Fibroblast of skin of abdomen (primary cell): Measurements from ENCODE around the gene SLC44A3.

Experiments used
- DNase-seq: peaks from one replicate; pipeline ENCODE4 v3.0.0-alpha.2; 2013

The SLC44A3 gene

DNA sequence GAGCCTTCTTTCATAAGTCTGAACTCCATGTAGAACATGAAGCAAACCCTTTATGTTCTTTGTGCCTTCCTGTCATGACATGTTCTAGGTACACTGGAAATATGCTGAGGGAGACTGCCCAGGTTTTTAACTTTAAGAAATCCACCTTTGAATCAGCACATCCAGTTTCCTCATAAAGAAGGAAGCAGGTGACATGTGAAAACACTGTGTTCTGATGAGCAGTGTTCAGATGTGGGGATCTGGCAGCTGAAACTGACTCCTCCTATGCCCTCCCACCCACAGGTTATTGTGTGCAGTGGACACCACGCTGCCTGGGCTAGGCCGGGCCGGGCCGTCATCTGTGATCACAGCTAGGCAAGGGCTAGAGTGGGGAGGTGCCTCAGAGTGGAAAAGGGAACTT is 55.6 kb downstream of the SLC44A3 start:
- no peak for DNase-seq

GRCh38 chr1:94876362-94876761 is 56.2 kb downstream of the SLC44A3 start:
- DNase-seq, result peak; percentile 41

DNA sequence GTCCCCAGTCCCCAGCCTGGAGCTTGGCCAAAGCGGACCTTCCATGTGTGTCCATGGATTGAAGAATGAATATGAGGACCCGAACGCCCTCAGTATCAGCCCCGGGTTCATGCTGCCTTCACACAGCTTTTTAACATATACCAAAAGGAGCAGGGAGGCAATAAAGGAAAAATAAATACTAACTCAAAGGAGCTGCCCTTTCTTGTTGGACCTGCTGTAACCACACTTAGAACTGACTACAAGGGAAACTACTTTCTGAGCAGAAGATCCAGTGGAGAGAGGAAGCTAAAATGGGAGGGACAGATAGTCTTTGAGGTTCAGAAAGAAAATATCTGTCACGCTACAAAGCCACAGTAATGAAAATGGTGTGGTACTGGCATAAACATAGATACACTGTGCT is 58.2 kb downstream of the SLC44A3 start:
- no peak for DNase-seq

- peak; percentile 56 for DNase-seq
Measured at GRCh38 chr1:94883691-94884090, 63.5 kb downstream of the SLC44A3 start.

- peak; percentile 89 for DNase-seq
Measured at GRCh38 chr1:94884106-94884505, 63.9 kb downstream of the SLC44A3 start.

DNA sequence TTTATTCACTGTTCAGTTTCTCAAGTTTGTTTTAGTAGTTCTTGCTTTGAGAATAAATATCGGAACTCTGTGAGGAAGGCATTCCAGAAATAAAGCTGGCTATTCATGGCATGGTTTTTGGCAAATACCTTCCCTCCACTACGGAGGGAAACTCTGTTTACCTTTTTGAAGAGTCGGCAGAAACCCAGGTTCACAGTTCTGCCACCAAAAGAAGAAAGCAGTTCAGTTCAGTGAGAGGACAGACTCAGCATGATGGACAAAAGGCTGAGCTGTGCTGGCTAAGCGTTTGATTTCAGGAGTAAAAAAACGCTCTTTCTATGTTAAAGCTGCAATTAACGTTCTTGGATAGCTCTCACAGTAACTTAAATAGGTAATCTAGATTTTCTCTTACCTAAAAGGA is 64.3 kb downstream of the SLC44A3 start:
- DNase-seq, result no peak

DNA sequence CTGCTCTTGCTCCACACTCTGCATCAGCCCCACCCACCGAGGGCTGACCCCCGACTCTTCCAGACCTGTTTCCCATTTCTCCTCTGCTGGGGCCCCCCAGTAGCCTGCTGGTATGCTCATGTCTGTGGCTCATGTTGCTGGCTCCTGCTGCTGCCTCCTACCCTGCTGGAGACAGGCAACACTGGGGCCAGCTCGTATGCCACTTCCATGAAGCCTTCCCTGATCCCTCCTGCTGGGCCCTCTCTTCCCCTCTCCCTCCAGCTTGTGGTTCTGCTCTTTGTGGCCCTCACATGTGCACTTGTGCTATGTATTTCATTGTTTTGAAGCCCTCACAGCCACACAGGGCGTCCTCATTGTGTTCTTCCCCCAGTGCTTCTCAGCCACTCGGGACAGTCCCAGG is 66.2 kb downstream of the SLC44A3 start:
- no peak for DNase-seq

- no peak for DNase-seq
Measured at GRCh38 chr1:94887106-94887505, 66.9 kb downstream of the SLC44A3 start.

GRCh38 chr1:94887603-94888171 is 67.5 kb downstream of the SLC44A3 start:
- DNase-seq, result no peak

GRCh38 chr1:94888201-94888600 is 68.0 kb downstream of the SLC44A3 start:
- DNase-seq, result no peak

- no peak for DNase-seq
Measured at GRCh38 chr1:94892604-94893254, 72.6 kb downstream of the SLC44A3 start.

- no peak for DNase-seq
Measured at GRCh38 chr1:94894630-94895029, 74.5 kb downstream of the SLC44A3 start.

GRCh38 chr1:94895518-94895917 is 75.4 kb downstream of the SLC44A3 start:
- no peak for DNase-seq

- peak; percentile 31 for DNase-seq
Measured at GRCh38 chr1:94898491-94899385, 78.6 kb downstream of the SLC44A3 start.

GRCh38 chr1:94899756-94900155 is 79.6 kb downstream of the SLC44A3 start:
- no peak for DNase-seq

DNA sequence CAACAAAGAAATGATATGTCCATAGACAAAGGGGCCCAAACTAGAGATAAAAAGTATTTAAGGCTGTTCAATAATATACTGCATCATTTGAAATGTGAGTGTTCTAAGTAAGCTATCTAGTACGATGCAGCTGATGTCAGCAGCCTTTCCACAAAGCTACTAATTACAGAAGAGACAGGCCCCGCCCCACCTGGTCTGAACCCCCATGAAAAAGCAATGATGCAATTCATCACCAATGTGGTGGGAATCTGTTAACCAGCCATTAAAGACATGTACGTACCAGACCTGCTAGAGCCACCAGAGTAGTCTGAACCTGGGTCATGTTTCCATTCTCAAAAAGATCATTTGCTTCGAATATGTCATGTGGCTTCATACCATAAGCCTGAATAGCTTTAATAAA is 81.7 kb downstream of the SLC44A3 start:
- peak; percentile 62 for DNase-seq

GRCh38 chr1:94903280-94904009 is 83.3 kb downstream of the SLC44A3 start:
- DNase-seq, result peak; percentile 74

DNA sequence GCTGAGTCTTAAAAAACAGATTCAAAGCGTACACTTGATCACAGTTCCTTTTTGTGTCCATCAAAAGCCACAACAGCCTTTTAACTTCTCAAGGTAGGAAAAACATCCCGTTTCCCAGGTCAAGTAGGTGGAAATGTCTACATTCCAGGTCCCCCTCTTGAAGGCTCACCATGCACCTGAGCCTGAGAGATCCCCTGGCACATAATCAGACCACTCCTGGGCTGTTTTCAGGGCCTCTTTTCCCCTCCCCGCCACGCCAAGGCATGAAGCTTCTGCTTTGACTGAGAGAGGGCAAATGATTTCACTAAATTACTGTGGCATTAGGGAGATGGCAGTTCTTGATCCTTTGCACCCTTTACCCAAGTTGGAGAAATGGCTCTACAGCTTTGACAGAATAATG is 85.0 kb downstream of the SLC44A3 start:
- DNase-seq, result no peak

GRCh38 chr1:94906382-94906781 is 86.2 kb downstream of the SLC44A3 start:
- DNase-seq, result no peak

DNA sequence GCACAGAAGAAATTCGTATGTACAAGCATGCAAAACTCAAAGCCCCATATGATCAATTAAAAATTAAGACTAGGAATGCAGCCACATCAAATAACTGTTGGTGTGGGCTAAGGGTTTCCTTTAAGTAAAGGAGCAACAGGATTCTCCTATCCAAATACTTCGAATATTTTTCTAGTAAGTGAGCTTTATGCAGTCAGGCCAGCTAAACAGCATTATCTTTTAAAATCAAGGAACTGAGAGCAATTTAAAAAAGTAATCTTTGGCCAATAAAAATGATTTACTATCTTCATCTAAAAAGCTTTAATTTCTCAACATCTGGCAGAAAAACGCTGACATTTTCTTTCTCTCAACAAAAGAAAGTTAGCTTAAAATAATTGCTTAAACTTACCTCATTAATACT is 87.0 kb downstream of the SLC44A3 start:
- DNase-seq, result peak; percentile 60

- DNase-seq, result no peak
Measured at GRCh38 chr1:94908190-94908589, 88.0 kb downstream of the SLC44A3 start.

- no peak for DNase-seq
Measured at GRCh38 chr1:94908965-94909364, 88.8 kb downstream of the SLC44A3 start.

- no peak for DNase-seq
Measured at GRCh38 chr1:94909486-94909885, 89.3 kb downstream of the SLC44A3 start.
